ENCODE results near the gene MNX1.

The MNX1 gene

DNA sequence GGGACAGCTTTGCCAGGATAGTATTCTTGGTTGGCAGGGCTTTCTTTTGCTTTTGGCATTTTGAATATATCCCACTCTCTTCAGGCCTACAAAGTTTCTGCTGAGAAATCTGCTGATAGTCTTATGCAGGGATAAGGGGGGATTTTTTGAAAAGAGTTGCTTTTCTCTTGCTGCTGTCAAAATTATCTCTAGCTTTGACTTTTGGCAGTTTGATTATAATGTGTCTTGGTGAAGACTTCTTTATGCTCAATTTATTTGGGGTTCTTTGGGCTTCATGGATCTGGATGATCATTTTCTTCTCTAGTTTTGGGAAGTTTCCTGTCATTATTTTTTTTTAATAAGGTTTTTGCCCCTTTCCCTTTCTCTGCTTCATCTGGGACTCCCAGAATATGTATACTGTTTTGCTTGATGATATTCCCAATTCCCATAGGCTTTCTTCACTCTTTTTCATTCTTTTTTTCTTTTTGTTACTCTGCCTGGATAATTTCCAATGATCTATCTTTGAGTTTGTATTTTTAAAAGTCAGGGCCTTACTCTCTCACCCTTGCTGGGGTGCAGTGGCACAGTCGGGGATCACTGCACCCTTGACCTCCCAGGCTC is 31.4 kb downstream of the MNX1 start:
- DNase-seq = no peak

DNA sequence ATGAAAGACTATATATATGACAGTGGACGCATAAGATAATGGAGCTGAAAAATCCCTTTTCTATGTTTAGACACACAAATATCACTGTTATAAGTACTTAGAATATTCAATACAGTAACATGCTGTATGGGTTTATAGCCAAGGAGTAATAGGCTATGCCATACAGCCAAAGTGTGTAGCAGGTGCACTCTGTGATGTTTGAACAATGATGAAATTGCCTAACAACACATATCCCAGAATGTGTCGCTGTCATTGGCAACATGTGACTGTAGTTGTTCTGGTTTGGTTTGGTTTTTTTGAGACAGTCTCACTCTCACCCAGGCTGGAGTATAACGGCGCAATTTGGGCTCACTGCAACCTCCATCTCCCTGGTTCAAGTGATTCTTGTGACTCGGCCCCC is 34.8 kb downstream of the MNX1 start:
- no peak for DNase-seq

DNA sequence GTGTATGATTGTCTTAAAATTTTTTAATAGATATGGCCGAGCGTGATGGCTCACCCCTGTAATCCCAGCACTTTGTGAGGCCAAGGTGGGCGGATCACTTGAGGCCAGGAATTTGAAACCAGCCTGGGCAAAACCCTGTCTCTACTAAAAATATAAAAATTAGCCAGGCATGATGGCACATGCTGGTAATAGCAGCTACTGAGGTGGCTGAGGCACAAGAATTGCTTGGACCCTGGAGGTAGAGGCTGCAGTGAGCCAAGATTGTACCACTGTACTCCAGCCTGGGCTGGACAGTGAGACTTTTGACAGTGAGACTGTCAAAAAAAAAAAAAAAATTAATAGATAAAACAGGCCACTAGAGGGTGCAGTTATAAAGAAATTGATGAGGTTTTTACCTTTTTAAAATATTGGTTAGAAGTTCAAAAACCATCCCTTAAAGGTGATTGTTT is 40.5 kb downstream of the MNX1 start:
- DNase-seq = no peak

DNA sequence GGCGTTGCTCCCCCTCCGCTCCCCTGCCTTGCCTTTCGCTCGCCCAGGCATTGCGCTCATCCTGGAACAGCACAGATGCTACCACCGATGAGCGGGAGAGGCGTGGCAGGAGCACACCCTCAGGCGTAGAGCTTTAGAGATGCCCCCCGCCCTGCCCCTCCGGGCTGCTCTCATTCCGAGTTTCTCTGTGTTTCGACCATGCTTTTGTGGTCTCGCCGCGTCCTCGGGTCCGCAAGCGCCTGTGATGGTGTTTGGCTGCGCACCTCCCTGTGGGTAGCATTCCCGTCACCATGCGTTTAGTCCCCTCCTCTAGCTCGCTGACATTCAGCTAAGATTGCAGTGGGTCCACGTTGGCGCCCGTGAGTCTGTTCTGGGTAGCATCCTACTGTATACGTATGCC is 42.3 kb downstream of the MNX1 start:
- no peak for DNase-seq

DNA sequence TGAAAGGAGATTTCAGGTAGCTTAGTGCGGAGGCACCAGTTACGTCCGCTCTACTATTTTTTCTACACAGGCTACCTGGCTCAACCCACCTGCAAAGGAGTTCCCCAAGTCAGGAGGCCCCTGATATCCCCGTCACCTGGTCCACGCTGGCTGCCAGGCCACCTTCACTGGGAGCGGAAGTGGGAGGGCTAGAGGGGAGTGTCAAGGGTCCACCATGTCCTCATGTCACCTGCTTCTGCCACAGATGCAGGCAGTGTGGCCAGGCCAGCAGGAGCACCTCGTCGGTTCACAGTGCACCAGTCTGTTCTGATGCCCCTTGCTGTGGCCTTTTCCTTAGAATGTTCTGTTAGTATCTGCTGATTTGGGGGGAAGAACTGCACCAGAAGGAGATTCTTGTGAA is 44.1 kb downstream of the MNX1 start:
- DNase-seq = no peak

DNA sequence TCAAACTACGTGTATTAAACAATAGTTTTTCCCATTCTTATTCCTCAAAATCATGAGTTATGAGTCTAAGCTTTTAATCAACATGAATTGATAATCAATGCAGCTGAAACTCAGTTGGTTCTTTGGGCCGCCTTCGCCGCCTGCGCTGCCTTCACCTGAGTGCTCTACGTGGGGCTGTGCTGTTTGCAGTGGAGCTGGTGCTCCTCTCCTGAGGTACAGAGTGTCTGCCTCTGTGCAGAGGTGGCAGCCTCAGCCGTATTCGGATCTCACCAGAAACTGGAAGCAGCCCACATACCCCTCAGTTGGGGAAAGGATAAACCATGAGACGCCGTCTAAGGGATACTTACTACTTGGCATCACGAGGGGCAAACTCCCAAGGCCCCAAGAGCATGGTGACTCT is 45.5 kb downstream of the MNX1 start:
- DNase-seq = no peak

DNA sequence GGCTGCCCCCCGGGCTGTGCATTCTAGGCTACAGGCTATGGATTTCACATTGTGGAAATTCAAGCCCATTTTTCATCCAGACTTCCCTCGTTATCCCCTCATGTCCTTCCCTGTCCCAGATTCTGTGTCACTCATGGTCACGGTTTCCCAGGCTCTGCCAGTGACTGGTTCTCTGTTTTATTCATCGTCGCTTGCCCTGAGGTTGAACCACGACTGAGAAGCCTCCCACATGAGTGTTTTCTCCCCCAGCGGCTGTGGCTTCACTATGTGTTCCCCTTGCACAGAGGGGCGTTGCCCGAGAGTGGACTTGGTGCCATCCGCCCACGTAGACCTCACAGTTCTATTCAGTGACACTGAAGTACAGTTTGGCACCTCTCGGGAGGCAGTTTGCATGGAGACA is 47.0 kb downstream of the MNX1 start:
- DNase-seq = no peak

DNA sequence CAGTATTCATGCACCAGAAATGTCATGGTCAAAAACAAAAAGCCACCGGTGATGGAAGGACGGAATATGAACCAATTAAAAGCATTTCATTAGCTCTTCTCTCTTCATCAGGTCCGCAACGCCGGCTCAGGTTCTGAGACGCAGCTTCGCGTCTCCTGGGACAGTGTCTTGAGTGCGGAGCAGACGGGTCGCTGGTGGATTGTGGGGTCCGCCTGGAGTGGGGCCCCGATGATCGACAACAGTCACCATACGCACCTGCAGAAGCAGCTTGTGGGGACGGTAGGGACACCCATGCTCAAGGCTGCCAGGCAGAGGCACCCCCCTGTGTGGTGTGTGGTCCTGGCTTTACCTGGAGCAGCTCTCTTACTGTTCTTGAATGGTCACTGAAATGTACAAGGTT is 47.6 kb downstream of the MNX1 start:
- no peak for DNase-seq

DNA sequence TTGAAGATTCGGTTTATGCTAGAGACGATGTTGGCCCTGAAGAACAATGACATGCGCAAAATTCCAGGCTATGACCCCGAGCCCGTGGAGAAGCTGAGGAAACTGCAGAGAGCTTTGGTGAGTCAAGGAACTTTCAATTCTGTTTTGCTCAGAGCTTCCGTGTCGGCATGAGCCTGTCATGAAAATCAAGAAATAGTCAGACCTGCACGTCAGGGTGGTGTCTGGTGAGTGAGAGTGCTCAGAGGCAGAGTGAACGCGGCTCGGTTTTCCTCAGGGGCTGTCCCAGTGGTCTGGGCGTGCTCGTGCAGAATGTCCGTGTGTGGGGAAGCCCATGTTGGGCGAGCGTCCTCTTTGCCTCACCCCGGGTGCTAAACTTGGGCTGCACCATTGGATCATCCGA is 48.3 kb downstream of the MNX1 start:
- DNase-seq = no peak

DNA sequence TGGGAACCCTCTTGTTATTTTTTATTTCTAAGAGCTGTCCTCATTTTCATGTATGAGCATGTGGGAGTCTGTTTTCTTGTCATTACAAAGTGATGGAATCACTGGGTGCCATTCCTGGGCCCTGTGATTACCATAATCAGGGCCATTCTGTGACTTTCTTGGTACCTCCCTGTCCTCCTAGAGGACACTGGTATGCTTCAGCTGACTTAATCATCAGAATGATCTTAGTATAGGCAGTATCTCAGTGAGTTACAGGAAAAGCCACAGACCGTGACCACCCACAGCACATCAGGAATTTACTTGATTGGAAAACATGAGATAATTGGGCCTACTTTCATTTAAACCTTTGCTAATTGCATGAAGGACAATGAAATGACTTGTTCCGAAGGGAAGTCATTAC is 53.7 kb downstream of the MNX1 start:
- DNase-seq = no peak

DNA sequence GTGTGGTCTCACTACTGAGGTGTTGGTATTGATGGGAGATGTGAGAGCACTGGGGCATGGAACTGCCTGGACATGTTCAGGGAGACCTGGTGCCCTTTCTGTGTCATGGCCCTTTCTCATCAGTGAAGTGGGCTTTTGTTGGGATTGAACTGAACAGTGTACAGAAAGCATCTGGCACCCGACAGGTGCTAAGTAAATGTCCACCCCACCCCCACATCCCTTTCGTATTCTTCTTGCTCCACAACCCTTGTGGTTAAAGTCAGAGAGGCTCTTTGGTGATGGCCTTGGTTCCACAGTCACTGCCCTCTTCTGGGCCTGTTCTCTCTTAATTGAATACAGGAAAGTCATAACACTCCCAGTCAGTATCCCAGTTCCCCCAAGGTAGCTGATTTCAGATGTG is 55.5 kb downstream of the MNX1 start:
- no peak for DNase-seq
